ENCODE results near the gene XRCC5. TPM values are rescaled to one million over a fixed set of nuclear protein-coding genes. Genes with fewer than 3 reads are reported as not detected.

The XRCC5 gene
- total RNA-seq, 4 donors from 2014 or later = 87.3 to 202 (median 170) TPM

DNA sequence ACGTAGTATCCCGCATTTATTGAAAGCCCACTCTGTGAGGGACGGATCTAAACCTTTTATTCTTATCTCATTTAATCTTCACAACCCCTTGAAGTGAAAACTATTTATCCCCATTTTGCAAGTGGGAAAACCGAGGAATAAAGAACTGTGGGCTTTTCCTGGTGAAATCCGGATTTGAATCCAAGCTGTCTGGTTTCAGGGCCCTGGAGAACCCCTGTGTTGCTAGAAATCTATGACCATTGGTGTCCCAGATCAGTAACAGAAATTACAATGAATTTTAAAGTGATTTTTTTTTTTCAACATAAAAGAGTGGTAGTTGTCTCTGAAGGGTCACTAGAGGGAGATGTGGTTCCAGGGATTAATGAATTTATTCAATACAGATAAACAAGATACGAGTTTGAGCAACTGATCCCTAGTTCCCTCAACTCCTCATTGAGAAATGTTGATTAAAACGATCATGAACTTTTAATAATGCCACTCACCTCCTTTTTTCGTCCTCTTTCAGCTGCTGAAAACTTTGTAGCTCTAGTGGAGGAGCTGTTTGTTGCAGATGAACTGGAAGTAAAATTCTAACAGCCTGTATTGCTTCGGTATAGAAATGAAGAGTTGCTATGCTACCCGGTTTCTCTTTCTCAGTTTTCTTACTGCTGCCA, 940 bp downstream of the XRCC5 start:
- Histone ChIP-seq H3K27ac (peak overlapping the region; percentile 88 to 95 (median 94)), H3K27me3 (no peaks in the 10 kb centered on the region), H3K4me3 (peak overlapping the region; percentile 72 to 98 (median 86)), H3K36me3 (peaks cover 0 to 41% (median 0%) of the 10 kb centered on the region in 3 donors), H3K9me3 (no peaks in the 10 kb centered on the region), H3K4me1 (peaks cover 15 to 57% (median 29%) of the 10 kb centered on the region in 3 donors)
- TF ChIP-seq, protein P1, sequence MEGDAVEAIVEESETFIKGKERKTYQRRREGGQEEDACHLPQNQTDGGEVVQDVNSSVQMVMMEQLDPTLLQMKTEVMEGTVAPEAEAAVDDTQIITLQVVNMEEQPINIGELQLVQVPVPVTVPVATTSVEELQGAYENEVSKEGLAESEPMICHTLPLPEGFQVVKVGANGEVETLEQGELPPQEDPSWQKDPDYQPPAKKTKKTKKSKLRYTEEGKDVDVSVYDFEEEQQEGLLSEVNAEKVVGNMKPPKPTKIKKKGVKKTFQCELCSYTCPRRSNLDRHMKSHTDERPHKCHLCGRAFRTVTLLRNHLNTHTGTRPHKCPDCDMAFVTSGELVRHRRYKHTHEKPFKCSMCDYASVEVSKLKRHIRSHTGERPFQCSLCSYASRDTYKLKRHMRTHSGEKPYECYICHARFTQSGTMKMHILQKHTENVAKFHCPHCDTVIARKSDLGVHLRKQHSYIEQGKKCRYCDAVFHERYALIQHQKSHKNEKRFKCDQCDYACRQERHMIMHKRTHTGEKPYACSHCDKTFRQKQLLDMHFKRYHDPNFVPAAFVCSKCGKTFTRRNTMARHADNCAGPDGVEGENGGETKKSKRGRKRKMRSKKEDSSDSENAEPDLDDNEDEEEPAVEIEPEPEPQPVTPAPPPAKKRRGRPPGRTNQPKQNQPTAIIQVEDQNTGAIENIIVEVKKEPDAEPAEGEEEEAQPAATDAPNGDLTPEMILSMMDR (IDR thresholded peaks at IDR 0.05) = peak; percentile 20 to 53 (median 36)
- TF ChIP-seq POLR2A (IDR thresholded peaks at IDR 0.05) = no peak
- no peak for DNase-seq
- intact Hi-C loops (cut with DNase I) = no loop called here
- 3% methylated on average over 10 of the region's 10 CpGs for WGBS, 2 donors

DNA sequence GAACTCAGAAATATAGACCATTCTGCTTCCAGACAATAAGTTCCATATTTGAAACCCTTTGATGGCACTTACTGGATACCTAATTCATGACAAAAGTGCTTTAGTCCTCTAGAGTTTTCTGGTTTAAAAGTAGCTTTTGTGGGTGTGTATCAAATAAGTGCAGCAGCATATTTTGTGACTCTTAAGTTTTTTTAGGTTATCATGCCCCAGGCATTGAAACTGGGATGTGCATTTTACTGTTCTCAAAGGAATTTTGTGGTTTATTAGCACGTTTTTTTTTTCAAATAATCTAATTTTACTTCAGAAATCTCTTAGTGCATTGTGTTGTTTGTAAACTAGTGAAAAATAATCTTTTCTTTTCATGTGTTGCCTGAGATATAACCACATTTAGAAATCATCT, 1.5 kb downstream of the XRCC5 start:
- Histone ChIP-seq H3K27me3 (no peaks in the 10 kb centered on the region), H3K27ac (peak overlapping the region; percentile 30 to 95 (median 94)), H3K36me3 (peaks cover 0 to 42% (median 0%) of the 10 kb centered on the region in 3 donors), H3K4me1 (peaks cover 15 to 63% (median 29%) of the 10 kb centered on the region in 3 donors), H3K4me3 (peak overlapping the region in 3 of 4 donors; percentile 72 to 98 (median 79)), H3K9me3 (no peaks in the 10 kb centered on the region)
- no peak for DNase-seq
- TF ChIP-seq, protein P1 (IDR thresholded peaks at IDR 0.05) = no peak
- no peak for TF ChIP-seq POLR2A (IDR thresholded peaks at IDR 0.05)
- intact Hi-C loops (cut with DNase I) = no loop called here
- WGBS, 2 donors = 3 to 7% methylated on average over 1 of the region's 1 CpG

DNA sequence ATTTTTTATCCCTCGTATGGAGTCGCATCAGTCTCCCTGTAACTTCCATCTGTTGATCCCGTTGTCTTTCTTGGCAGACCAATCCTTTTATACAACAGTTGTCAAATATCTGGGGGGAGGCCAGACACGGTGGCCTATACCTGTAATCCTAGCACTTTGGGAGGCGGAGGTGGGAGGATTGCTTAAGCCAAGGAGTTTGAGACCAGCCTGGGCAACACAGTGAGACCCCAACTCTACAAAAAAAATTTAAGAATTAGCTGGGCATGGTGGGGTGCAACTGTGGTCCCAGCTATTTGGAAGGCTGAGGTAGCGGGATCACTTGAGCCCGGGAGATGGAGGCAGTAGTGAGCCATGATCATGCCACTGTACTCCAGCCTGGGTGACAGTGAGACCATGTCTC, 2.0 kb downstream of the XRCC5 start:
- intact Hi-C loops (cut with DNase I) = no loop called here
- Histone ChIP-seq H3K27me3 (no peaks in the 10 kb centered on the region), H3K4me3 (no peak overlapping the region), H3K9me3 (no peaks in the 10 kb centered on the region), H3K4me1 (peaks cover 15 to 68% (median 29%) of the 10 kb centered on the region in 3 donors), H3K36me3 (peaks cover 0 to 47% (median 0%) of the 10 kb centered on the region in 3 donors), H3K27ac (peak overlapping the region in 1 of 4 donors; percentile 95)
- WGBS, 2 donors = 69 to 71% methylated on average over 7 of the region's 7 CpGs
- no peak for DNase-seq
- TF ChIP-seq, protein P1 (IDR thresholded peaks at IDR 0.05) = no peak
- TF ChIP-seq POLR2A (IDR thresholded peaks at IDR 0.05) = no peak

DNA sequence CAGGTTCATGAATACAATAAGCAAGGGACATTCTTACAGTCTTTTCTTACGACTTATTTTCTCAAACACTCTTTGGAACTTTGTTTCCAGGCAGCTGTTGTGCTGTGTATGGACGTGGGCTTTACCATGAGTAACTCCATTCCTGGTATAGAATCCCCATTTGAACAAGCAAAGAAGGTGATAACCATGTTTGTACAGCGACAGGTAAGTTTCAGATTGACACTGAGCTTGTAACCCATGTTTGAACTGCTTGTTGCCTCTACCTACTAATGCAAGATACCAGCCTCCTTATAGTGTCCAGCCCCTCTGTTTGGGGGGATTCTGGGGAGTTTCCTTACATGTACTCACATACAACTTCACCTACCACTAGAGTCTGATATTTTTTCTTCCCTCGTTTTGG, 3.8 kb downstream of the XRCC5 start:
- DNase-seq = no peak
- H3K27ac ChIP-seq = no peak overlapping the region
- 53 to 64% methylated on average over 4 of the region's 4 CpGs for whole genome bisulfite sequencing, 2 donors
- H3K36me3 ChIP-seq = peaks cover 0 to 65% (median 0%) of the 10 kb centered on the region in 3 donors
- no peaks in the 10 kb centered on the region for H3K27me3 ChIP-seq
- H3K9me3 ChIP-seq = no peaks in the 10 kb centered on the region
- no peak overlapping the region for H3K4me3 ChIP-seq
- peaks cover 15 to 78% (median 29%) of the 10 kb centered on the region in 3 donors for H3K4me1 ChIP-seq
- intact Hi-C loops (cut with DNase I) = no loop called here
- no peak for TF ChIP-seq POLR2A (IDR thresholded peaks at IDR 0.05)
- TF ChIP-seq, protein P1 (IDR thresholded peaks at IDR 0.05) = no peak

DNA sequence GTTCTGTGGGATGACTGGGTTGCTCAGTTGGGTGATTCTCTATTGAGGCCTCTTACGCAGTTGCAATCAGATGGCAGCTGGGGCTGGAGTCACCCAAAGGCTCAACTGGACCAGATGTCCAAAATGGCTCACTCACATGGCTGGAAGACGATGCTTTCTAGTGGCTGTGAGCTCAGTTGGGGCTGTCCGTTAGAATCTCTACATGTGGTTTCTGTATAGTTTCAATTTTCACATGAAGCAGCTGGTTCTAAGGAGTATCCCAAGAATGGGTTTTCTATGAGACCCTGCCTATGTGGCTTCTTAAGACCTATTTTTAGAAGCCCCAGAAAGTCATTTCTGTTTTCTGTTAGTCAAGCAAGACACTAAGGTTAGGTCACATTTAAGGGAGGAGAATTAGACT, 4.4 kb downstream of the XRCC5 start:
- intact Hi-C loops (cut with DNase I) = no loop called here
- peaks cover 15 to 78% (median 23%) of the 10 kb centered on the region in 3 donors for H3K4me1 ChIP-seq

More for the DNA sequence above, 4.4 kb downstream of the XRCC5 start:
- TF ChIP-seq, protein P1 (IDR thresholded peaks at IDR 0.05) = no peak
- TF ChIP-seq POLR2A (IDR thresholded peaks at IDR 0.05) = no peak
- H3K27ac ChIP-seq = no peak overlapping the region
- no peak for DNase-seq
- H3K27me3 ChIP-seq = no peaks in the 10 kb centered on the region
- H3K9me3 ChIP-seq = no peaks in the 10 kb centered on the region
- 60 to 75% methylated on average over 2 to 3 of the region's 3 CpGs for WGBS, 2 donors
- H3K36me3 ChIP-seq = peaks cover 0 to 71% (median 0%) of the 10 kb centered on the region in 3 donors
- H3K4me3 ChIP-seq = no peak overlapping the region
